ENCODE measurements around the gene DGKG. TPM values are rescaled to one million over a fixed set of nuclear protein-coding genes. Genes with fewer than 3 reads are reported as not detected.

DGKG gene
- polyA plus RNA-seq, 1 of the 3 experiments (the other 2 are of a cell fraction), result 0.12 TPM

- H3K27me3 ChIP-seq (ENCODE audit: insufficient read depth), result no peaks in the 10 kb centered on the region; the same call in 1 of the 2 replicates
- no peaks in the 10 kb centered on the region for H3F3A ChIP-seq (replicated peaks; ENCODE audit: insufficient read depth)
- no peaks in the 10 kb centered on the region for H3K4me1 ChIP-seq (ENCODE audit: control insufficient read depth in 1 of 2, insufficient read depth in 2 of 2, low read depth in 1 of 2, low read length in 1 of 2)
- no peak overlapping the region for H3K4me2 ChIP-seq
- no peak overlapping the region for H3K27ac ChIP-seq (ENCODE audit: low read depth in 2 of 2, low read length in 1 of 2)
- no peaks in the 10 kb centered on the region for H4K20me1 ChIP-seq (ENCODE audit: insufficient read depth)
- POLR2A ChIA-PET, result no interaction called here
- no peaks in the 10 kb centered on the region for H3K79me2 ChIP-seq (ENCODE audit: insufficient read depth)
- H3K9ac ChIP-seq, result no peak overlapping the region
- 58% methylated on average over 7 of the region's 7 CpGs for WGBS (ENCODE audit: low lambda C conversion rate)
- H3K9me3 ChIP-seq, result no peaks in the 10 kb centered on the region
- TF ChIP-seq TAF1 (IDR thresholded peaks at IDR 0.05; ENCODE audit: borderline replicate concordance, low read depth, low read length), result no peak
- no peak for TF ChIP-seq ZBTB33 (IDR thresholded peaks at IDR 0.05; ENCODE audit: borderline replicate concordance, low read depth)
- TF ChIP-seq FOXM1 (IDR thresholded peaks at IDR 0.05; ENCODE audit: low read depth), result no peak
- TF ChIP-seq PBX3 (IDR thresholded peaks at IDR 0.05), result no peak
- TF ChIP-seq CHD2 (IDR thresholded peaks at IDR 0.05; ENCODE audit: low read length, partially characterized antibody), result no peak
- TF ChIP-seq REST (IDR thresholded peaks at IDR 0.05; ENCODE audit: low read depth, low read length), result no peak
- no peak for TF ChIP-seq POLR2AphosphoS5 (IDR thresholded peaks at IDR 0.05; ENCODE audit: low read depth, low read length)
- no peak for TF ChIP-seq CTCF (IDR thresholded peaks at IDR 0.05)
- TF ChIP-seq SIN3A (IDR thresholded peaks at IDR 0.05; ENCODE audit: borderline replicate concordance, low read depth, low read length), result no peak
- no peak for TF ChIP-seq MXI1 (IDR thresholded peaks at IDR 0.05; ENCODE audit: low read depth, low read length)
- no peak for TF ChIP-seq MAX (IDR thresholded peaks at IDR 0.05; ENCODE audit: low read depth)
- TF ChIP-seq RXRA (IDR thresholded peaks at IDR 0.05; ENCODE audit: borderline replicate concordance, low read depth), result no peak
- no peak for TF ChIP-seq USF1 (IDR thresholded peaks at IDR 0.05; ENCODE audit: borderline replicate concordance, low read depth)
- H3K36me3 ChIP-seq (replicated peaks in 1 of 2; ENCODE audit: control insufficient read depth in 1 of 2, insufficient read depth in 2 of 2, low read length in 1 of 2), result no peaks in the 10 kb centered on the region
- CTCF ChIA-PET, result interaction anchor here (1.0 kb wide), 1 partner anchor 83 kb away, joined by 3 read pairs; no protein-coding TSS in a partner anchor
- H3K9me2 ChIP-seq, result no peaks in the 10 kb centered on the region
- DNase-seq, result no peak
- no peak overlapping the region for H3K4me3 ChIP-seq (ENCODE audit: low read depth in 2 of 2, low read length in 1 of 2)
- no peak overlapping the region for H2AFZ ChIP-seq (ENCODE audit: low read depth)
These were observed 197.3 kb downstream of the DGKG start for GRCh38 chr3:186164696-186165095.
